GM18505 (cell line): Measurements from ENCODE around the gene GNB5.
"Not testable (repeated sequence)": the region's sequence is repeated elsewhere in the genome, so short reads cannot be mapped to it uniquely, and the experiment has no call there.

Experiments used
- ATAC-seq: cut with Tn5 transposase; IDR thresholded peaks from one replicate; pipeline ENCODE4 v1.9.1; 2021; ENCODE audit not compliant: unreplicated experiment
- POLR2A ChIP-seq: IDR thresholded peaks from 4 replicates; pipeline ENCODE4 v1.6.1; 2011; ENCODE audit warnings: borderline replicate concordance; ENCODE audit not compliant: insufficient read depth, insufficient read length; ENCODE audit errors: extremely low read depth

Gene GNB5

DNA sequence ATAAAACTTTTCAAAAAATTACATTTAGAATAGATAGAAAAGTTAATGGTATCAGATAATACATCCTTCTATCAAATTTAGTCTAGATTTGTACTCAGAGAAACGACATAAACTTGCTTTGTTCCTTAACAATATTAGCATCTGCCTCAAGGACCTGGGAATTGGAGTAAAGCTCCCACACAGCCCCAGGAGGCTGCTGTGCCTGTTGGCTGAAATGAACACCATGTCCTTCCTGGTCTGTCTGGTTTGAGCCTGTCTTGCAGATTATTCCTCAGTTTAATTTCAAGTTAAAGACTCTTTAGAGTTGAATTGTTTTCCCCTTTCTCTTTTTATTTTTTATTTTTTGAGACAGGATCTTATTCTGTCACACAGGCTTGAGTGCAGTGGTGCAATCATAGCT is 19.4 kb downstream of the GNB5 start:
- no peak for ATAC-seq
- TF ChIP-seq POLR2A, result no peak

DNA sequence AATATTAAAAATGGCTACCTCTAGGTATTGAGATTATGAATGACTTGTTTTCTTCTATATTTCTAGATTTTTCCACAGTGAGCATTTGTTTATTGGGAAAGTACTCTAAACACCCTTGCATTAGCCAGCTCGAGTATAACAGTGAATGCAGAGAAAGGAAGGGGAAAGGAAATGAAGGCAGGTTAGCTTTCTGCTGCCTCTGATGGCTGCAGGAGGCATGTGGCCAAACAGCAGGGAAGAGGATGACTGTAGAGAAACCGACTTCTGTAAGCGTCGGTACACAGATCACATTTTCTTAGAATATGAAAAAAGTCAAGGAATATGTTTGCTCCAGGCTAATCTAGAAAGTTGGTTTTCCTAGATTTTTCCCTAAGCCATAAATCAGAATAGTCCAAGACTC is 19.8 kb downstream of the GNB5 start:
- ATAC-seq, result no peak
- TF ChIP-seq POLR2A, result no peak

DNA sequence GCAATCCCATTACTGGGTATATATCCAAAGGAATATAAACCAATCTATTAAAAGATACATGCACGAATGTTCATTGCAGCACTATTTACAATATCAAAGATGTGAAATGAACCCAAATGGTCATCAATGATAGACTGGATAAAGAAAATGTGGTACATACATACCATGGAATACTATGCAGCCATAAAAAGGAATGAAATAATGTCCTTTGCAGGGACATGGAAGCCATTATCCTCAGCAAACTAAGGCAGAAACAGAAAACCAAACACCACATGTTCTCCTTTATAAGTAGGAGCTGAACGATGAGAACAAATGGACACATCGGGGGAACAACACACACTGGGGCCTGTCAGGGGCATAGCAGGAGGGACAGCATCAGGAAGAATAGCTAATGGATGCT is 21.0 kb downstream of the GNB5 start:
- ATAC-seq, result not testable (repeated sequence)

DNA sequence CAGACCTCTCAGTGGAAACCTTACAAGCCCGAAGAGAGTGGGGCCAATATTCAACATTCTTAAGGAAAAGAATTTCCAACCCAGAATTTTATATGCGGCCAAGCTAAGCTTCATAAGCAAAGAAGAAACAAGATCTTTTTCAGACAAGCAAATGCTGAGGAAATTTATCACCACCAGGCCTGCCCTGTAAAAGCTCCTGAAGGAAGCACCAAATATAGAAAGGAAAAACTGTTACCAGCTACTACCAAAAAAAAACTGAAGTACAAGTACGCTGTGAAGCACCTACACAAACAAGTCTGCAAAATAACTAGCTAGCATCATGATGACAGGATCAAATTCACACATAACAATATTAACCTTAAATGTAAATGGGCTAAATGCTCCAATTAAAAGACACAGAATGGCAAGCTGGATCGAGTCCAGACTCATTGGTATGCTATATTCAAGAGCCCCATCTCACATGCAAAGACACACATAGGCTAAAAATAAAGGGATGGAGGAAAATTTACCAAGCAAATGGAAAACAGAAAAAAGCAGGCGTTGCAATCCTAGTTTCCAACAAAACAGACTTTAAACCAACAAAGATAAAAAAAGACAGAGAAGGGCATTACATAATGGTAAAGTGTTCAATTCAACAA is 25.6 kb downstream of the GNB5 start:
- ATAC-seq, result not testable (repeated sequence)

DNA sequence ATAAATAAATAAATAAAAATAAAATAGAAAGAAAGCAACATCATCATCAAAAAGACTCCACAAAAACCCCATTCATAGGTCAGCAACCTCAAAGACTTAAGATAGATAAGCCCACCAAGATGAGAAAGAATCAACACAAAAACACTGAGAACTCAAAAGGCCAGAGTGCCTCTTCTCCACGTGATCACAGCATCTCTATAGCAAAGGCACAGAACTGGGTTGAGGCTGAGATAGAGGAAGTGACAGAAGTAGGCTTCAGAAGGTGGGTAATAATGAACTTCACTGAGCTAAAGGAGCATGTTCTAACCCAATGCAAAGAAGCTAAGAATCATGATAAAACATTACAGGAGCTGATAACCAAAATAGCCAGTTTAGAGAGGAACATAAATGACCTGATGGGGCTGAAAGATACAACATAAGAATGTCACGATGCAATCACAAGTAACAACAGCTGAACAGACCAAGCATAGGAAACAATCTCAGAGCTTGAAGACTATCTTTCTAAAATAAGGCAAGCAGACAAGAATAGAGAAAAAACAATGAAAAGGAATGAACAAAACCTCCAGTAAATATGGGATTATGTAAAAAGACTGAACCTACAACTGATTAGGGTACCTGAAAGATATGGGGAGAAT is 26.4 kb downstream of the GNB5 start:
- no peak for ATAC-seq
- no peak for TF ChIP-seq POLR2A

DNA sequence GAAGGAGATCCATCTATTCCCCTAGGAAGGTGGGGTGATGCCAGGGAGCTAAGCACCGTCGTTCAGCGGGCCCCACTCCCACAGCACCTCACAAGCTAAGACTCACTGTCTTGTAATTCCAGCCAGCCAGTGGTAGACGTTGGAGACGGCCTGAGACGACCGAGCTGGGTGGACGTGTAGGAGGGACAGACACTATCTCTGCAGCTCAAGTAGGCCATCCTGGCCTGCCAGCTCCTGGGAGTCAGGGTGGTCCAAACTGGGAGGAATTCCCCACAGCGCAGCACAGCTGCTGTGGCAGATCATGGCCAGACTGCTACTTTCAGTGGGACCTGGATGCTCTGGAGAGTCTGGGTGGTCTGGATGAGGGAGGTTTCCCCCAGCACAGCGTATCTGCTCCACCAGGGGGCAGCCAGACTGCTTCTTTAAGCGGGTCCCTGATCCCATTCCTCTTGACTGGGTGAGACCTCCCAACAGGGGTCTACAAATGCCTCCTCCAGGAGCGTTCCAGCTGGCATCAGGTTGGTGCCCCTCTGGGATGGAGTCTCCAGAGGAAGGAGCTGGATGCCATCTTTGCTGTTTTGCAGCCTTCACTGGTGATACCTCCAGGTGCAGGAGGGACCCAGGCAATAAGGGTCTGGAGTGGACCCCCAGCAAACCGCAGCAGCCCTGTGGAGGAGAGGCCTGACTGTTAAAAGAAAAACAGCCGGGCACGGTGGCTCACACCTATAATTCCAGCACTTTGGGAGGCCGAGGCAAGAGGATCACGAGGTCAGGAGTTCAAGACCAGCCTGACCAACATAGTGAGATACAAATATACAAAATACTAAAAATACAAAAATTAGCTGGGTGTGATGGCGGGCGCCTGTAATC is 27.6 kb downstream of the GNB5 start:
- TF ChIP-seq POLR2A, result no peak
- ATAC-seq, result no peak

DNA sequence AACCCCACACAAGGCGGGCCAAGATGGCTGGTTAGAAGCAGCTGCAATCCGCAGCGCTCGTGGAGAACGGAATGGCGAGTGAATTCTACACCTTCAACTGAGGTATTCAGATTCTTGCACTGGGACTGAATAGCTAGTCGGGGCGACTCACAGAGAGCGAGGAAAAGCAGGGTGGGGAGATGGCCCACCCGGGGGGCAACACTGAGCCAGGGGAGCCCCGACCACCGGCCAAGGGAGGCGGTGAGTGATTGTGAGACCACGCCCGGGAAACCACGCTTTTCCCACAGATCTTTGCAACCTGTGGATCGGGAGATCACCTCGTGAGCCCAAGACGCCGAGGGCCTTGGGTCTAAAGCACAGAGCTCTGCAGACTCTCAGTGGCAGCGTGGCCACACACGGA is 28.3 kb downstream of the GNB5 start:
- no peak for TF ChIP-seq POLR2A
- ATAC-seq, result no peak

DNA sequence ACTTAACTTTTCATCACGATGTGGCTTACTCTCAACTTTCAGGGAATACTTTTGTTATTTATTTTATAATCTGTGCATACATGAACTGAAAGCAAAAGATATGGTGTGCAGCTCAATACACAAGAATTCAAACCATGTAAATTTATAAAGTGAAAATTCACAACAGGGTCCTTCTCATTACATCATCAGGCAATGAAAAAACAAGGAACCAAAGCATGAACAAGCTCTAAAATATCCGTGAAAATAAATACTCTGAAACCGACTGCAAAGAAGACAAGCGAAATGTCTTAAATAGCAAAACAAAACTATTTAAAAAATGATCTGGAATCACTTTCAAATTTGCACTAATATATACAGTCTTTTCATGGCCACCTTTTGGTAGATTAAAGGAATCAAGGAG is 28.9 kb downstream of the GNB5 start:
- ATAC-seq, result no peak
- TF ChIP-seq POLR2A, result no peak

DNA sequence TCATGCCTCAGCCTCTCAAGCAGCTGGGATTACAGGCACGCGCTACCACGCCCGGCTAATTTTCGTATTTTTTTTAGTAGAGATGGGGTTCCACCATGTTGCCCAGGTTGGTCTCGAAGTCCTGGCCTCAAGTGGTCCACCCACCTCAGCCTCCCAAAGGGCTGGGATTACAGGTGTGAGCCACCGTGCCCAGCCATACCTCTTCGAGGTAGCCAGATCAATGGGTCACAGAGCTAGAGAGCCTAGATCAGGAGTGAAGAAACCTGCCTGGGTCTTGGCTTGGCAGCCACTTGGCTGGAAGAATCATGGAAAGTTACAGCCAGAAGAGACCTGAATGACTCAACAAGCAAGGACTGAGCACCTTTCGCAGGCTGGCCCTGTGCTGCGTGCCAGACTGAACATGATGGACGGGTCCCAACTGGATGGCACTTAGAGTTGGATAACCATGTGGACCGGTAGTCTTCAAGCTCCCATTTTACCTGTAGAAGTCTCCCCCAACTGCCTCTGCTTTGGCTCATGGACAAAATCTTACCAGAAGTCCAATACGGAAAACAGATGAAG is 29.7 kb downstream of the GNB5 start:
- no peak for TF ChIP-seq POLR2A
- no peak for ATAC-seq

DNA sequence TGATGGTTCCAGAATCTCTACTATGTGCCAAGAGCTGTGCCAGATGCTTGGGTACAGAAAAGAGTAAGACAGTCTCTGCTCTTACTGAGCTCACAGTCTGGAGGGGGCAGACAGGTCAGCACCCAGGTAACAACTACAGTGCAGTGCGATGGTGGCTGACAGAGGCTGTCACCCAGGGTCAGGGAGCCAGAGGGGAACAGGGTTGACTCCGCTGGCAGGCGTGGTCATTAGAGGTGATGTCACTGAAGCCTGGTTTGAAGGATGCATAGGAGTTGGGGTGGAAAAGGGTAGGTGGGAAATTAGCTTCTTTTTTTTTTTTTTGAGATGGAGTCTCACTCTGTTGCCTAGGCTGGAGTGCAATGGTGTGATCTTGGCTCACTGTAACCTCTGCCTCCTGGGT is 31.5 kb downstream of the GNB5 start:
- no peak for ATAC-seq
- no peak for TF ChIP-seq POLR2A

DNA sequence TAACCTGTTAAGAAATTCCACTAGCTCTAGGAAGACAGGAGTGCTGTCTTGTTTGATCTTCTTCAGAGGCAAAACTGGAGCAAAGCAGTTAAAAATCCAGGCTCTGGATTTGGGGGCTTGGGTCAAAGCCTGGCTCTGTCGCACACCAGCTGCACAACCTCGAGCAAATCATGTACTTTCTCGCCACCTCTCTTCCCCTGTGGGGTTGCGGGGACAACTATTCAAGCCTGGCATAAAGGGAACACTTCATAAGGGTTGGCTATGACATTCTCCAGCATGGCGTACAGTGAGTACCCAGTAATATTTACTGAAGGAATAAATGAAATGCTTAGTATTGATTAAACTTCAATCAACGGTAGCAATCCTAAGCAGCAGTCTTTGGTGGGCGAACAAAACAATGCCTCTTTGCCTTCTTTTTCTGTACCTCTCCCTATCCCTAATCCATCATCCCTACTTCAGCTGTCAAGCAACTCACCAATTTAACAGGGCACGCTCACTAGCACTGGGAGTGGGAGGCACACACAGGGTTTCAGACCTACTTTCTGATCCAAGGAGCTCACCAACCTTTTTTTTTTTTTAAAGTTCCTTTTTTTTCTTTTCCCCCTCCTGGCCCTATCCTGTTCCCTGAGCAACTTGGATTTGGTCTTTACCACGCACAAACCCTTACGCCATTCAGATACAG is 33.0 kb downstream of the GNB5 start:
- no peak for ATAC-seq
- TF ChIP-seq POLR2A, result no peak

DNA sequence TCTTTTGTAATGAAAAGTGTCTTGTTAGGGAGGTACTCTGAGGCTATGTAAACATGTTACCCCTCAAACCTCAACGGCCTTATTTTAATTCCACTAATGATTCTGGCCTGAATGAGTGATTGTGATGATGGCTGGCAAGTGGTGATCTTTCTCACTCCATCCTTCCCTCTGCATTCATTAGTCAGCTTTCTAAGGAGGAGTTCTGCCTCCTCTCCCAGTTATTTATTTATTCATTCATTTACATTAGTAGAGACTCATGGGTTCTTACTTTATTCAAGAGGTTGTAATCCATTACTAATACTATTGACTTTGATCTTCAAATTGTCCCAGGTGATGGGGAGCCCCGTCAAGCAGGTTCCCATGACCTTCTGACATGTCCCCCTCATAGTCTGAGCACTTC is 35.3 kb downstream of the GNB5 start:
- no peak for TF ChIP-seq POLR2A
- ATAC-seq, result no peak
